CD8-positive, alpha-beta memory T cell (primary cell): ENCODE data around the gene ULK3. TPM values are rescaled to one million over a fixed set of nuclear protein-coding genes. Genes with fewer than 3 reads are reported as not detected.

Source experiments
- CTCF ChIA-PET: fragments of 350-600 bp; sonication (Branson Sonifier 250); formaldehyde crosslinking; loops from one replicate; lab custom pipeline; 2021; ENCODE audit warnings: antibody characterized with exemption; lab: Charles Lee
- POLR2A ChIA-PET: fragments of 350-600 bp; sonication (Branson Sonifier 250); formaldehyde crosslinking; loops from one replicate; lab custom pipeline; 2021; ENCODE audit warnings: antibody characterized with exemption; lab: Charles Lee
- DNase-seq, 5 donors: peaks; one replicate each; pipeline versions ENCODE4 v3.0.0 to v3.0.0-alpha.2; 2020 to 2022; ENCODE audit warnings: mixed read lengths in 1 of 5
- H3K27ac ChIP-seq: one replicate; pipeline ENCODE4 v1.7.0; 2013; ENCODE audit warnings: low read depth, mild to moderate bottlenecking, low read length, moderate library complexity
- H3K27me3 ChIP-seq: 2 replicates; pipeline ENCODE4 v1.7.0; 2013; ENCODE audit warnings: low read length, mild to moderate bottlenecking; ENCODE audit not compliant: insufficient read depth, poor library complexity, severe bottlenecking
- H3K36me3 ChIP-seq: 2 replicates; pipeline ENCODE4 v1.7.0; 2013; ENCODE audit warnings: mild to moderate bottlenecking, low read length, moderate library complexity; ENCODE audit not compliant: insufficient read depth
- H3K4me1 ChIP-seq: 2 replicates; pipeline ENCODE4 v1.7.0; 2013; ENCODE audit warnings: mild to moderate bottlenecking, low read length, moderate library complexity; ENCODE audit not compliant: insufficient read depth
- H3K4me3 ChIP-seq: 2 replicates; pipeline ENCODE4 v1.7.0; 2013; ENCODE audit warnings: mild to moderate bottlenecking, low read length
- H3K9me3 ChIP-seq: 2 replicates; pipeline ENCODE4 v1.7.0; 2013; ENCODE audit warnings: mild to moderate bottlenecking, low read length
- H3K27ac Mint-ChIP-seq, 8 donors: one replicate each; pipeline ENCODE4 v1.8.0; 2020 to 2021; ENCODE audit warnings: mixed read lengths in 8 of 8, mild to moderate bottlenecking in 6 of 8, inconsistent platforms in 3 of 8, moderate library complexity in 3 of 8
- H3K27me3 Mint-ChIP-seq, 2 donors: one replicate each; pipeline ENCODE4 v1.8.0; 2020 to 2021; ENCODE audit warnings: mixed read lengths in 2 of 2, mild to moderate bottlenecking in 1 of 2, moderate library complexity in 1 of 2
- H3K36me3 Mint-ChIP-seq, 3 donors: one replicate each; pipeline ENCODE4 v1.8.0; 2020 to 2021; ENCODE audit warnings: mixed read lengths in 3 of 3, inconsistent platforms in 1 of 3, mild to moderate bottlenecking in 1 of 3
- H3K4me1 Mint-ChIP-seq, 3 donors: one replicate each; pipeline ENCODE4 v1.8.0; 2020 to 2021; ENCODE audit warnings: mixed read lengths in 3 of 3, inconsistent platforms in 1 of 3, mild to moderate bottlenecking in 1 of 3
- H3K4me3 Mint-ChIP-seq, 7 donors: one replicate each; pipeline ENCODE4 v1.8.0; 2020 to 2021; ENCODE audit warnings: mixed read lengths in 7 of 7, mild to moderate bottlenecking in 6 of 7, moderate library complexity in 4 of 7, inconsistent platforms in 2 of 7
- H3K9me3 Mint-ChIP-seq, 5 donors: one replicate each; pipeline ENCODE4 v1.8.0; 2020 to 2022; ENCODE audit warnings: mixed read lengths in 5 of 5, mild to moderate bottlenecking in 3 of 5, moderate library complexity in 2 of 5, inconsistent platforms in 1 of 5
- polyA plus RNA-seq: library from polyadenylated mRNA; unstranded; fragments of 300-500 nt; fragmentation: Illumina TruSeq; gene quantifications from one replicate; pipeline ENCODE4 v1.2.3, GENCODE V29; 2021
- total RNA-seq, 2 experiments: library from RNA; stranded (reverse); gene quantifications; one replicate each; pipeline ENCODE4 v1.2.3, GENCODE V29; 2021

ULK3 gene
- total and polyA plus RNA-seq, 3 experiments from 2014 or later: 43.1 to 60.1 (median 53.9) TPM

GRCh38 chr15:74791667-74792066 lies 51.3 kb downstream of the ULK3 start:
- H3K27me3 Mint-ChIP-seq: peaks cover 0 to 3% of the 10 kb centered on the region in 2 donors
- no peaks in the 10 kb centered on the region for H3K9me3 Mint-ChIP-seq
- DNase-seq: no peak
- ChIA-PET POLR2A (interaction anchor here (0.7 to 5.9 kb wide), 3 partner anchors 10 to 20 kb away, joined by 4 to 89 read pairs (median 15); partner anchors contain the start of gene CSK), CTCF (interaction anchor here (3.4 to 15.8 kb wide), 2 partner anchors 15 to 159 kb away, joined by 19 to 1086 read pairs; partner anchors contain the start of gene CSK)
- H3K36me3 Mint-ChIP-seq: peaks cover 0 to 30% (median 7%) of the 10 kb centered on the region in 3 donors
- H3K36me3 ChIP-seq: peaks cover 11% of the 10 kb centered on the region
- H3K4me1 ChIP-seq: peaks cover 99% of the 10 kb centered on the region
- H3K4me1 Mint-ChIP-seq: peaks cover 90 to 96% (median 94%) of the 10 kb centered on the region in 3 donors
- H3K4me3 ChIP-seq: peak overlapping the region; percentile 3
- H3K27ac Mint-ChIP-seq: peak overlapping the region; percentile 81 to 98 (median 93)
- no peaks in the 10 kb centered on the region for H3K27me3 ChIP-seq
- peak overlapping the region; percentile 68 to 95 (median 85) for H3K4me3 Mint-ChIP-seq
- H3K9me3 ChIP-seq: no peaks in the 10 kb centered on the region
- H3K27ac ChIP-seq: no peak overlapping the region

GRCh38 chr15:74791007-74791406 lies 51.9 kb downstream of the ULK3 start:
- ChIA-PET POLR2A (interaction anchor here (2.0 to 5.9 kb wide), 2 partner anchors 9 to 14 kb away, joined by 8 to 89 read pairs; partner anchors contain the start of gene CSK), CTCF (interaction anchor here (1.2 to 15.8 kb wide), 3 partner anchors 8 to 112 kb away, joined by 3 to 1086 read pairs (median 5); partner anchors contain the start of gene CSK)
- Mint-ChIP-seq H3K36me3 (peaks cover 0 to 26% (median 6%) of the 10 kb centered on the region in 3 donors), H3K27me3 (peaks cover 0 to 3% of the 10 kb centered on the region in 2 donors), H3K27ac (peak overlapping the region; percentile 81 to 99 (median 97)), H3K4me3 (peak overlapping the region; percentile 68 to 95 (median 85)), H3K9me3 (no peaks in the 10 kb centered on the region), H3K4me1 (peaks cover 90 to 96% (median 92%) of the 10 kb centered on the region in 3 donors)
- H3K4me1 ChIP-seq: peaks cover 99% of the 10 kb centered on the region
- no peak overlapping the region for H3K27ac ChIP-seq
- no peak for DNase-seq
- no peaks in the 10 kb centered on the region for H3K27me3 ChIP-seq
- peak overlapping the region; percentile 3 for H3K4me3 ChIP-seq
- peaks cover 11% of the 10 kb centered on the region for H3K36me3 ChIP-seq
- H3K9me3 ChIP-seq: no peaks in the 10 kb centered on the region

GRCh38 chr15:74790080-74790916 lies 52.7 kb downstream of the ULK3 start:
- Histone ChIP-seq H3K9me3 (no peaks in the 10 kb centered on the region), H3K4me1 (peaks cover 99% of the 10 kb centered on the region), H3K4me3 (peak overlapping the region; percentile 80), H3K36me3 (peaks cover 11% of the 10 kb centered on the region), H3K27me3 (no peaks in the 10 kb centered on the region), H3K27ac (peak overlapping the region; percentile 12)
- Mint-ChIP-seq H3K36me3 (peaks cover 0 to 26% (median 8%) of the 10 kb centered on the region in 3 donors), H3K4me1 (peaks cover 92 to 96% (median 93%) of the 10 kb centered on the region in 3 donors), H3K27me3 (peaks cover 0 to 3% of the 10 kb centered on the region in 2 donors), H3K27ac (peak overlapping the region; percentile 92 to 99 (median 98)), H3K9me3 (no peaks in the 10 kb centered on the region), H3K4me3 (peak overlapping the region; percentile 85 to 97 (median 91))
- DNase-seq: peak in 1 of 5 donors; percentile 34
- CTCF ChIA-PET: interaction anchor here (1.2 to 15.8 kb wide), 4 partner anchors 9 to 158 kb away, joined by 3 to 1086 read pairs (median 4); partner anchors contain the start of gene CSK
- POLR2A ChIA-PET: interaction anchor here (0.6 to 5.9 kb wide), 3 partner anchors 8 to 71 kb away, joined by 5 to 89 read pairs (median 8); partner anchors contain the start of gene CSK

GRCh38 chr15:74789741-74790079 lies 53.2 kb downstream of the ULK3 start:
- CTCF ChIA-PET: interaction anchor here (1.0 to 15.8 kb wide), 6 partner anchors 9 to 158 kb away, joined by 3 to 1086 read pairs (median 6); partner anchors contain the start of genes COX5A and CSK
- no peak for DNase-seq
- Histone ChIP-seq H3K27me3 (no peaks in the 10 kb centered on the region), H3K9me3 (no peaks in the 10 kb centered on the region), H3K4me1 (peaks cover 97% of the 10 kb centered on the region), H3K27ac (peak overlapping the region; percentile 12), H3K36me3 (peaks cover 11% of the 10 kb centered on the region), H3K4me3 (peak overlapping the region; percentile 80)
- H3K4me1 Mint-ChIP-seq: peaks cover 92 to 96% (median 93%) of the 10 kb centered on the region in 3 donors
- peaks cover 0 to 5% of the 10 kb centered on the region in 2 donors for H3K27me3 Mint-ChIP-seq
- POLR2A ChIA-PET: interaction anchor here (1.0 to 5.9 kb wide), 3 partner anchors 8 to 19 kb away, joined by 6 to 89 read pairs (median 8); partner anchors contain the start of gene CSK
- no peaks in the 10 kb centered on the region for H3K9me3 Mint-ChIP-seq
- H3K27ac Mint-ChIP-seq: peak overlapping the region; percentile 92 to 99 (median 98)
- peak overlapping the region; percentile 85 to 97 (median 91) for H3K4me3 Mint-ChIP-seq
- peaks cover 0 to 25% (median 10%) of the 10 kb centered on the region in 3 donors for H3K36me3 Mint-ChIP-seq

- H3K27me3 ChIP-seq: no peaks in the 10 kb centered on the region
- peaks cover 0 to 5% of the 10 kb centered on the region in 2 donors for H3K27me3 Mint-ChIP-seq
- H3K36me3 Mint-ChIP-seq: peaks cover 0 to 27% (median 10%) of the 10 kb centered on the region in 3 donors
- H3K36me3 ChIP-seq: peaks cover 11% of the 10 kb centered on the region
- H3K9me3 ChIP-seq: no peaks in the 10 kb centered on the region
- peak overlapping the region; percentile 85 to 97 (median 91) for H3K4me3 Mint-ChIP-seq
- peak overlapping the region; percentile 69 for H3K27ac ChIP-seq
- H3K9me3 Mint-ChIP-seq: no peaks in the 10 kb centered on the region
- peak in 2 of 5 donors; percentile 37 to 39 for DNase-seq
- CTCF ChIA-PET: interaction anchor here (1.0 to 15.8 kb wide), 6 partner anchors 9 to 157 kb away, joined by 3 to 1086 read pairs (median 13); partner anchors contain the start of genes COX5A and CSK
- H3K27ac Mint-ChIP-seq: peak overlapping the region; percentile 92 to 99 (median 98)
- H3K4me1 ChIP-seq: peaks cover 92% of the 10 kb centered on the region
- POLR2A ChIA-PET: interaction anchor here (0.5 to 5.9 kb wide), 6 partner anchors 7 to 140 kb away, joined by 6 to 89 read pairs (median 12); partner anchors contain the start of gene CSK
- peak overlapping the region; percentile 80 for H3K4me3 ChIP-seq
- H3K4me1 Mint-ChIP-seq: peaks cover 91 to 95% (median 92%) of the 10 kb centered on the region in 3 donors
Observed at GRCh38 chr15:74789171-74789631, 53.8 kb downstream of the ULK3 start.

GRCh38 chr15:74788683-74789151 lies 54.2 kb downstream of the ULK3 start:
- no peaks in the 10 kb centered on the region for H3K9me3 Mint-ChIP-seq
- H3K9me3 ChIP-seq: no peaks in the 10 kb centered on the region
- peak overlapping the region; percentile 69 for H3K27ac ChIP-seq
- CTCF ChIA-PET: interaction anchor here (0.9 to 15.8 kb wide), 15 partner anchors 10 to 175 kb away, joined by 3 to 1086 read pairs (median 5); partner anchors contain the start of genes COX5A, CPLX3 and CSK
- peaks cover 87% of the 10 kb centered on the region for H3K4me1 ChIP-seq
- POLR2A ChIA-PET: interaction anchor here (0.5 to 3.9 kb wide), 10 partner anchors 8 to 663 kb away, joined by 3 to 31 read pairs (median 9); partner anchors contain the start of genes COX5A and SIN3A
- no peaks in the 10 kb centered on the region for H3K27me3 ChIP-seq
- H3K4me3 ChIP-seq: peak overlapping the region; percentile 80
- H3K4me1 Mint-ChIP-seq: peaks cover 90 to 98% (median 90%) of the 10 kb centered on the region in 3 donors
- peaks cover 0 to 5% of the 10 kb centered on the region in 2 donors for H3K27me3 Mint-ChIP-seq
- peak overlapping the region; percentile 85 to 97 (median 91) for H3K4me3 Mint-ChIP-seq
- peaks cover 0 to 31% (median 10%) of the 10 kb centered on the region in 3 donors for H3K36me3 Mint-ChIP-seq
- H3K27ac Mint-ChIP-seq: peak overlapping the region; percentile 92 to 99 (median 98)
- peak; percentile 53 to 82 (median 70) for DNase-seq
- H3K36me3 ChIP-seq: peaks cover 11% of the 10 kb centered on the region
